ENCODE measurements around the gene LAMA3. TPM values are rescaled to one million over a fixed set of nuclear protein-coding genes. Genes with fewer than 3 reads are reported as not detected.
A peak's percentile ranks its signal among the peaks of the same experiment; 100 is the strongest.

The LAMA3 gene, protein sequence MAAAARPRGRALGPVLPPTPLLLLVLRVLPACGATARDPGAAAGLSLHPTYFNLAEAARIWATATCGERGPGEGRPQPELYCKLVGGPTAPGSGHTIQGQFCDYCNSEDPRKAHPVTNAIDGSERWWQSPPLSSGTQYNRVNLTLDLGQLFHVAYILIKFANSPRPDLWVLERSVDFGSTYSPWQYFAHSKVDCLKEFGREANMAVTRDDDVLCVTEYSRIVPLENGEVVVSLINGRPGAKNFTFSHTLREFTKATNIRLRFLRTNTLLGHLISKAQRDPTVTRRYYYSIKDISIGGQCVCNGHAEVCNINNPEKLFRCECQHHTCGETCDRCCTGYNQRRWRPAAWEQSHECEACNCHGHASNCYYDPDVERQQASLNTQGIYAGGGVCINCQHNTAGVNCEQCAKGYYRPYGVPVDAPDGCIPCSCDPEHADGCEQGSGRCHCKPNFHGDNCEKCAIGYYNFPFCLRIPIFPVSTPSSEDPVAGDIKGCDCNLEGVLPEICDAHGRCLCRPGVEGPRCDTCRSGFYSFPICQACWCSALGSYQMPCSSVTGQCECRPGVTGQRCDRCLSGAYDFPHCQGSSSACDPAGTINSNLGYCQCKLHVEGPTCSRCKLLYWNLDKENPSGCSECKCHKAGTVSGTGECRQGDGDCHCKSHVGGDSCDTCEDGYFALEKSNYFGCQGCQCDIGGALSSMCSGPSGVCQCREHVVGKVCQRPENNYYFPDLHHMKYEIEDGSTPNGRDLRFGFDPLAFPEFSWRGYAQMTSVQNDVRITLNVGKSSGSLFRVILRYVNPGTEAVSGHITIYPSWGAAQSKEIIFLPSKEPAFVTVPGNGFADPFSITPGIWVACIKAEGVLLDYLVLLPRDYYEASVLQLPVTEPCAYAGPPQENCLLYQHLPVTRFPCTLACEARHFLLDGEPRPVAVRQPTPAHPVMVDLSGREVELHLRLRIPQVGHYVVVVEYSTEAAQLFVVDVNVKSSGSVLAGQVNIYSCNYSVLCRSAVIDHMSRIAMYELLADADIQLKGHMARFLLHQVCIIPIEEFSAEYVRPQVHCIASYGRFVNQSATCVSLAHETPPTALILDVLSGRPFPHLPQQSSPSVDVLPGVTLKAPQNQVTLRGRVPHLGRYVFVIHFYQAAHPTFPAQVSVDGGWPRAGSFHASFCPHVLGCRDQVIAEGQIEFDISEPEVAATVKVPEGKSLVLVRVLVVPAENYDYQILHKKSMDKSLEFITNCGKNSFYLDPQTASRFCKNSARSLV (N-terminal part only)
- total RNA-seq: 1.6 to 2.8 TPM (median 1.9 TPM) in 3 replicates
- long read RNA-seq, partial matches to known transcripts: 1 of 1 reads
- long read RNA-seq, other reads (novel, unspliced or antisense): 0 of 1 reads

DNA sequence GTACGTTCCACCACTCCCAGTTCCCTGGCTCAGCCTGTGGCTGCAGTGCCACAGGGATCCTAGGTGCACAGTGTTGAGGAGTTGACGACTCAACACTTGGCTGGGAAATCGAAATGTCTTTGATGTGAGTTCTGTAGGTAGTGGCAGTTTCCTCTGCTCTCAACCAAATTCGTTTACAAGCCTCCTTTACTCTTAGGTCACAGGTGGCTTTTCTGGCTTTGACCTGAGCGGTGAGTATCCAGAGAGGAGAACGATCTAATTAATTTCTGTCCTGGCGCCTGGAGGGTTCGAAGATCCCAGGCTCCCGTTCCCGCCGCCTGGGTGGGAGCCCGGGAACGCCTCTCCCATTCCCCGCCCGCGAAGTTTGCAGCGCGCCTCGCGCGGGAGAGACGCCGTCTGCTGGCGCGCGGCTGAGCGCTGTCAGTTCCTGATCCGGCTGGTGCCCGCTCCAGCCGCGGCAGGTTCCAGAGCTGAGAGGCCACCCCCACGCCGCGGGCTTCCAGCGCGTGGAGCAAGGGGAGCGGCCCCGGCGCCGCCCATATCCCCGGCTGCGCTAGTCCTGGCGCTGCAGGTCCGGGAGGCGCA is at the start of gene LAMA3:
LAMA3 (plus strand) TSS at position 423 of the 585 bp plus-strand sequence. CDS start 231 bp downstream, outside the sequence.
- no peak within 1 kb of the TSS for H3K27ac Mint-ChIP-seq (ENCODE audit: unreplicated experiment)

DNA sequence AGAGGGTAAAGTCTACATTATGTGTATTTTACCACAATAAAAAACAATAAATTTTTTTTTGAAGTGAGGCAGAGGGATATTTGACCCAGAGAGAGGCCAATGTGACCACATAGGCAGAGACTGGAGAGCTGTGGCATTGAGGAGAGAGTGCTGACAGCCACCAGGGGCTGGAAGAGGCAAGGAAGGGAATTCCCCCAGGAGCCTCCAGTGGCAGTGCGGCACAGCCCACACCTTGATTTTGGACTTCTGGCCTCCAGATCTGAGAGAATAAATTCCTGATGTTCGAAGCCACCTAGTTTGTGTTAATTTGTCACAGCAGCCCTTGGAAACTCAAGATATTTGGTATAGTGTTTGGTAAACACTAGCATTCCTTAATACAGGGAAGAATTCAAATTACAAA is 49.2 kb upstream of the LAMA3 start:
- H3K27me3 Mint-ChIP-seq (ENCODE audit: low read depth): peaks cover 18% of the 10 kb centered on the region
- no peak overlapping the region for H3K27ac Mint-ChIP-seq (ENCODE audit: unreplicated experiment)

More for the DNA sequence above, at the start of gene LAMA3:
- H3K4me1 Mint-ChIP-seq (ENCODE audit: low read depth): peaks cover 16% of the 10 kb centered on the region
- TF ChIP-seq CTCF (IDR thresholded peaks at IDR 0.05): peak; percentile 56
- H3K9me3 Mint-ChIP-seq (ENCODE audit: low read depth): no peaks in the 10 kb centered on the region
- DNase-seq (ENCODE audit: low spot score): no peak
- peak within 1 kb of the TSS; percentile 62 for H3K4me3 Mint-ChIP-seq (ENCODE audit: unreplicated experiment)
- H3K36me3 Mint-ChIP-seq (ENCODE audit: low read depth): no peaks in the 10 kb centered on the region
- peaks cover 32% of the 10 kb centered on the region for H3K27me3 Mint-ChIP-seq (ENCODE audit: low read depth)

GRCh38 chr18:23641143-23641720 is 48.0 kb upstream of the LAMA3 start:
- H3K27me3 Mint-ChIP-seq (ENCODE audit: low read depth): peaks cover 21% of the 10 kb centered on the region
- H3K9me3 Mint-ChIP-seq (ENCODE audit: low read depth): no peaks in the 10 kb centered on the region
- H3K27ac Mint-ChIP-seq (ENCODE audit: unreplicated experiment): no peak overlapping the region
- no peak overlapping the region for H3K4me3 Mint-ChIP-seq (ENCODE audit: unreplicated experiment)
- no peaks in the 10 kb centered on the region for H3K4me1 Mint-ChIP-seq (ENCODE audit: low read depth)
- no peak for DNase-seq (ENCODE audit: low spot score)
- H3K36me3 Mint-ChIP-seq (ENCODE audit: low read depth): no peaks in the 10 kb centered on the region
- no peak for TF ChIP-seq CTCF (IDR thresholded peaks at IDR 0.05)

More for the DNA sequence above, 49.2 kb upstream of the LAMA3 start:
- peak; percentile 20 for TF ChIP-seq CTCF (IDR thresholded peaks at IDR 0.05)
- no peak for DNase-seq (ENCODE audit: low spot score)
- Mint-ChIP-seq H3K9me3 (ENCODE audit: low read depth) (no peaks in the 10 kb centered on the region), H3K4me3 (ENCODE audit: unreplicated experiment) (no peak overlapping the region), H3K4me1 (ENCODE audit: low read depth) (no peaks in the 10 kb centered on the region), H3K36me3 (ENCODE audit: low read depth) (no peaks in the 10 kb centered on the region)

DNA sequence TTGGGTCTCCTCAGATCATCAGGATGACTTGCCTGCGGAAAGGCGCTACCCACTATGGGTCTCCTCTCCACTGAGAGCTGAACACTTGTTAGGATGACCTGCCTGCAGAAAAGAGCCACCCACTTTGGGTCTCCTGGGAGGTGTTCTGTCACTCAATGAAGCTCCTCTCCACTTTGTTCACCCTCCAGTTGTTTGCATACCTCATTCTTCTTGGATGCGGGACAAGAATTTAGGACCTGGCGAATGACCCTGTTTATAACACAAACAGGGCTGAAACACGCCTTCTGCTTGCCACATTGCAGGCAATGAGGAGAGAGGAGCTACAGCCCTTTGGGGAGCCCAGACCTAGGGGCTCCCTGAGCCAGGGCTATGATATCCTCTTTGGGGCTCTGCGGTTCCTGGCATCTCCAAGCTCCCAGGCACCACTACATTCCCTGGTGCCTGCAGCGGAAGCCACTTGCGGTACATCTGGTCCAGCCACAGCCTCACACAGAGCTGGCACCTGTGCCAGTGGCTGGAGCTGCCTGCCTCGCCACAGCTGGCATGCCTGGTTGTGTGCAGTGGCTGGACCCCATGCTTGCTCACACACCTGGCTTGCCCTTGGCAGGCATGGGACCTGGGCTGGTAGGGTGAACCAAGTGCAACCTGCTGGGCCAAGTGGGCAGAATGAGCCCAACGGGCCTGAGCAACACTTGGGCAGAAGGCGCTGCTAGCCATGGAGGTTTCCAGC is 47.2 kb upstream of the LAMA3 start:
- no peak overlapping the region for H3K4me3 Mint-ChIP-seq (ENCODE audit: unreplicated experiment)
- no peaks in the 10 kb centered on the region for H3K9me3 Mint-ChIP-seq (ENCODE audit: low read depth)
- no peak for DNase-seq (ENCODE audit: low spot score)
- no peaks in the 10 kb centered on the region for H3K36me3 Mint-ChIP-seq (ENCODE audit: low read depth)
- peaks cover 22% of the 10 kb centered on the region for H3K27me3 Mint-ChIP-seq (ENCODE audit: low read depth)
- no peak overlapping the region for H3K27ac Mint-ChIP-seq (ENCODE audit: unreplicated experiment)
- H3K4me1 Mint-ChIP-seq (ENCODE audit: low read depth): no peaks in the 10 kb centered on the region
- TF ChIP-seq CTCF (IDR thresholded peaks at IDR 0.05): no peak

All from chondrocyte (in vitro differentiated cells).